ENCODE measurements around the gene ACTR1A.

- no peak for TF ChIP-seq CTCF (IDR thresholded peaks at IDR 0.05; ENCODE audit: low read length)
- TF ChIP-seq EZH2 (IDR thresholded peaks at IDR 0.05; ENCODE audit: borderline replicate concordance, low read length) = no peak
Measured at GRCh38 chr10:102451105-102451969, 51.2 kb downstream of the ACTR1A start, which contains the start of gene C10orf95.

Data from OCI-LY1 (cell line).